HCT116 (cell line): ENCODE data around the gene STAC. TPM values are rescaled to one million over a fixed set of nuclear protein-coding genes. Genes with fewer than 3 reads are reported as not detected.

ENCODE experiments used
- ATAC-seq: fragments of 200-7000 bp; cut with Tn5 transposase; 2 replicates; pipeline ENCODE4 v1.9.1; 2020; ENCODE audit warnings: mild to moderate bottlenecking, moderate library complexity
- BruUV-seq: library from RNA; stranded (reverse); fragments of 400-500 nt; replicated peaks from 2 replicates; lab custom pipeline; 2021; lab: Mats Ljungman, UMichigan
- CTCF ChIA-PET: fragments of 300-600 bp; sonication (Branson Sonifier 250); formaldehyde crosslinking; loops from one replicate; lab custom pipeline; 2021; ENCODE audit warnings: antibody characterized with exemption; lab: Charles Lee
- POLR2A ChIA-PET: fragments of 300-600, 350-600 bp; sonication (Branson Sonifier 250); formaldehyde crosslinking; loops from one replicate; lab custom pipeline; 2021; ENCODE audit warnings: antibody characterized with exemption; lab: Charles Lee
- RAD21 ChIA-PET, 2 experiments: fragments of 300-600 bp; sonication (Branson Sonifier 250); formaldehyde crosslinking; loops; one replicate each; lab custom pipeline; 2023; ENCODE audit warnings: low total read pairs in 2 of 2; ENCODE audit not compliant: uncharacterized antibody in 2 of 2, unreplicated experiment in 2 of 2, low non-redundant PET in 1 of 2; lab: Charles Lee
- DNase-seq: peaks from one replicate; pipeline ENCODE4 v3.0.0-alpha.2; 2010; ENCODE audit warnings: low read depth, low spot score
- H2AFZ ChIP-seq: fragments of 200-600 bp; shearing (Covaris generic), sonication (generic); 2 replicates; pipeline ENCODE4 v1.6.1; 2017; ENCODE audit warnings: low read depth, mixed run types, mixed read lengths, antibody characterized with exemption, low read length; ENCODE audit not compliant: poor library complexity, severe bottlenecking
- H3K27ac ChIP-seq: 2 replicates; pipeline ENCODE4 v1.5.1; 2012; ENCODE audit warnings: low read depth, low read length
- H3K27me3 ChIP-seq: fragments of 200-600 bp; sonication (generic); 2 replicates; pipeline ENCODE4 v1.6.1; 2016; ENCODE audit warnings: mixed run types, low read length, mixed read lengths; ENCODE audit not compliant: insufficient read depth
- H3K36me3 ChIP-seq, 2 experiments: fragments of 200-500 bp in 1 of 2; fragments of 200-600 bp in 1 of 2; sonication (Bioruptor generic) in 1 of 2; sonication (generic) in 1 of 2; 2 replicates each; pipeline versions ENCODE4 v1.5.1 to v1.6.1; 2014 to 2016; ENCODE audit warnings: low read length in 2 of 2, inconsistent platforms in 1 of 2, mixed read lengths in 1 of 2, mixed run types in 1 of 2; ENCODE audit not compliant: insufficient read depth in 2 of 2, control insufficient read depth in 1 of 2
- H3K4me1 ChIP-seq, 2 experiments: fragments of 200-600 bp in 1 of 2; sonication (generic) in 1 of 2; 2 replicates each; pipeline versions ENCODE4 v1.5.1 to v1.6.1; 2012 to 2017; ENCODE audit warnings: low read length in 2 of 2, inconsistent platforms in 1 of 2, mild to moderate bottlenecking in 1 of 2, mixed read lengths in 1 of 2, mixed run types in 1 of 2, moderate library complexity in 1 of 2; ENCODE audit not compliant: insufficient read depth in 2 of 2, control insufficient read depth in 1 of 2
- H3K4me2 ChIP-seq: fragments of 200-600 bp; sonication (generic); 2 replicates; pipeline ENCODE4 v1.6.1; 2017; ENCODE audit warnings: mixed run types, low read length, mixed read lengths
- H3K4me3 ChIP-seq, 2 experiments: fragments of 200-600 bp in 1 of 2; sonication (generic) in 1 of 2; replicated peaks in 1 of 2; 2 replicates each; pipeline ENCODE4 v1.5.1; 2011 to 2016; ENCODE audit warnings: low read length in 2 of 2, control low read depth in 1 of 2, low read depth in 1 of 2, mild to moderate bottlenecking in 1 of 2, mixed read lengths in 1 of 2, mixed run types in 1 of 2
- H3K79me2 ChIP-seq: fragments of 200-600 bp; sonication (generic); 2 replicates; pipeline ENCODE4 v1.6.1; 2017; ENCODE audit warnings: mild to moderate bottlenecking, mixed run types, low read length, moderate library complexity, mixed read lengths; ENCODE audit not compliant: insufficient read depth
- H3K9ac ChIP-seq: fragments of 200-600 bp; sonication (generic); 2 replicates; pipeline ENCODE4 v1.6.1; 2016; ENCODE audit warnings: low read length, mixed read lengths
- H3K9me2 ChIP-seq: fragments of 200-600 bp; sonication (generic), shearing (Covaris generic); 2 replicates; pipeline ENCODE4 v1.6.1; 2017; ENCODE audit warnings: mixed run types, mild to moderate bottlenecking, moderate library complexity; ENCODE audit not compliant: insufficient read depth
- H3K9me3 ChIP-seq, 2 experiments: fragments of 200-500 bp in 1 of 2; fragments of 200-600 bp in 1 of 2; sonication (Bioruptor generic) in 1 of 2; sonication (generic) in 1 of 2; 2 replicates each; pipeline ENCODE4 v1.6.1; 2014 to 2017; ENCODE audit warnings: low read length in 2 of 2, mixed read lengths in 2 of 2, inconsistent platforms in 1 of 2, low read depth in 1 of 2, mild to moderate bottlenecking in 1 of 2, mixed run types in 1 of 2, moderate library complexity in 1 of 2; ENCODE audit not compliant: control insufficient read depth in 1 of 2, insufficient read depth in 1 of 2
- H4K20me1 ChIP-seq: fragments of 200-600 bp; sonication (generic), shearing (Covaris generic); 2 replicates; pipeline ENCODE4 v1.6.1; 2017; ENCODE audit warnings: mixed run types, mild to moderate bottlenecking, moderate library complexity; ENCODE audit not compliant: insufficient read depth
- CBX3 ChIP-seq: IDR thresholded peaks from 2 replicates; pipeline ENCODE4 v1.6.1; 2012; ENCODE audit warnings: low read depth
- CEBPB ChIP-seq: IDR thresholded peaks from 2 replicates; pipeline ENCODE4 v1.6.1; 2012; ENCODE audit warnings: low read depth
- ELF1 ChIP-seq: IDR thresholded peaks from 2 replicates; pipeline ENCODE4 v1.6.1; 2012; ENCODE audit warnings: low read depth, borderline replicate concordance
- EZH2 ChIP-seq: fragments of 200-600 bp; sonication (generic); IDR thresholded peaks from 2 replicates; pipeline ENCODE4 v1.6.1; 2017; ENCODE audit warnings: antibody characterized with exemption, mixed run types
- FOSL1 ChIP-seq: IDR thresholded peaks from 2 replicates; pipeline ENCODE4 v1.6.1; 2012; ENCODE audit warnings: low read depth
- MAX ChIP-seq: IDR thresholded peaks from 2 replicates; pipeline ENCODE4 v1.6.1; 2012
- POLR2A ChIP-seq: IDR thresholded peaks from 2 replicates; pipeline ENCODE4 v1.7.0; 2011; ENCODE audit warnings: borderline replicate concordance; ENCODE audit not compliant: insufficient read depth, insufficient read length; ENCODE audit errors: extremely low read depth
- POLR2AphosphoS5 ChIP-seq: IDR thresholded peaks from 2 replicates; pipeline ENCODE4 v1.6.1; 2011; ENCODE audit warnings: mild to moderate bottlenecking, low read depth, low read length, moderate library complexity
- RAD21 ChIP-seq: IDR thresholded peaks from 2 replicates; pipeline ENCODE4 v1.6.1; 2012; ENCODE audit warnings: low read depth, mild to moderate bottlenecking
- SIN3A ChIP-seq: IDR thresholded peaks from 2 replicates; pipeline ENCODE4 v1.6.1; 2012; ENCODE audit warnings: low read depth
- SP1 ChIP-seq: IDR thresholded peaks from 2 replicates; pipeline ENCODE4 v1.6.1; 2012; ENCODE audit warnings: low read depth
- SRF ChIP-seq: IDR thresholded peaks from 2 replicates; pipeline ENCODE4 v1.6.1; 2012; ENCODE audit warnings: low read depth
- TCF7L2 ChIP-seq: IDR thresholded peaks from 2 replicates; pipeline ENCODE4 v1.7.0; 2011; ENCODE audit warnings: borderline replicate concordance, inconsistent platforms; ENCODE audit not compliant: insufficient read depth, insufficient read length; ENCODE audit errors: extremely low read depth
- YY1 ChIP-seq: IDR thresholded peaks from 2 replicates; pipeline ENCODE4 v1.6.1; 2011; ENCODE audit warnings: low read length, low read depth, moderate library complexity, mild to moderate bottlenecking; ENCODE audit not compliant: insufficient replicate concordance; ENCODE audit errors: extremely low read depth
- ZBTB33 ChIP-seq: IDR thresholded peaks from 2 replicates; pipeline ENCODE4 v1.6.1; 2011; ENCODE audit warnings: mild to moderate bottlenecking, low read length, moderate library complexity; ENCODE audit not compliant: insufficient replicate concordance; ENCODE audit errors: extremely low read depth
- ZNF274 ChIP-seq: fragments of 200-500 bp; sonication (Bioruptor generic); IDR thresholded peaks from 2 replicates; pipeline ENCODE4 v1.6.1; 2014; ENCODE audit warnings: mild to moderate bottlenecking, low read depth, low read length, inconsistent platforms
- intact Hi-C: fragments of 100-400 bp; cut with micrococcal nuclease; formaldehyde crosslinking; loops from 2 replicates; pipeline ENCODE4 v1.10.0; 2022
- total RNA-seq: library from RNA; stranded (reverse); gene quantifications from one replicate; pipeline ENCODE4 v1.2.1, GENCODE V29; 2021; ENCODE audit not compliant: unreplicated experiment
- TF ChIP-seq, protein P1 (sequence below), 3 experiments: fragments of 200-600 bp in 1 of 3; sonication (generic) in 1 of 3; IDR thresholded peaks in 2 of 3; conservative IDR thresholded peaks in 1 of 3; 2 replicates each; pipeline ENCODE4 v1.5.1; 2012 to 2017; ENCODE audit warnings: low read depth in 2 of 3, low read length in 2 of 3, antibody characterized with exemption in 1 of 3, borderline replicate concordance in 1 of 3, control low read depth in 1 of 3, mild to moderate bottlenecking in 1 of 3, mixed read lengths in 1 of 3, mixed run types in 1 of 3, moderate library complexity in 1 of 3; ENCODE audit not compliant: insufficient read depth in 1 of 3

Gene STAC
- total RNA-seq, 1 experiment from 2014 or later = not detected

GRCh38 chr3:36542186-36542585, 161.9 kb downstream of the STAC start (continued):
- TF ChIP-seq EZH2 (no peak), ZNF274 (no peak), ELF1 (no peak), SRF (no peak), SIN3A (no peak), SP1 (no peak), POLR2A (no peak), MAX (no peak), CEBPB (no peak), TCF7L2 (no peak), RAD21 (no peak), YY1 (no peak)

DNA sequence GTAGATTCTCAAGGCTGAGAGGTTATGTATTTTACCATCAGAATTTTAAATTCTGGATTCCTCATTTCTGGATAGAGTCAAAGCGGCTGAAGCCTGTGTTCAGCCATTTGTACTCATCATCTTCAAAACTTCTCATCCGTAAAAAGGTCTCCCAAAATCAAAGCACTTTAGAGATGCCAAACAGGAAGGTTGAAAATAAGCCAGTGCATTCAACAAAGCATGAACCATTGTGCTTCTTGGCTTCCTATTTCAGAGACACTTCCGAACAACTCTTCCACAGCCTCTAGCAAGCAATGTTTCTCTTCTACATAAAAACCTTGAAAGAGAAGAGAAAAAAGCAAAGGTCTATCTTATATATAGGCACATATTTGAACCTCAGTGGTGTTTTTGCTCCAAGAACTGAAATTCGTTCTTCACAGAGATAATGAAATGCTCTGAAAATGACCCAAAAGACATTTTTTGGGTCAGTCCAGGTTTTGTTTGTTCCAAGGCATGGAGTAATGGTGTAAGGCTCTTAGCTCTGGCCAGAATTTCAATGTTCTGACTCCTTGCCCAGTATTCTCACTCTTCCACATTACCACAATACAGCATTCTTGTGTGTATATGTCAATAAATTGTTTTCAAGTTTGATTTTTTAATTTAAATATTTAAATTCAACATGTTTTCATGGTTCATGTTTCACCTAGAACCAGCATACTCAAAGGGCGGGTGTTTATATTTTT, 163.1 kb downstream of the STAC start:
- ChIA-PET POLR2A (no interaction called here), CTCF (no interaction called here), RAD21 (no interaction called here)
- no peaks in the 10 kb centered on the region for H3K9me2 ChIP-seq
- no peaks in the 10 kb centered on the region for H4K20me1 ChIP-seq
- H3K27me3 ChIP-seq = 0 out of 2 replicates have a peak, but pooled peaks cover 5% of the 10 kb centered on the region
- H3K4me3 ChIP-seq = no peak overlapping the region
- H3K36me3 ChIP-seq = no peaks in the 10 kb centered on the region
- BruUV-seq = no TSS peak
- H3K79me2 ChIP-seq = no peaks in the 10 kb centered on the region
- no peak overlapping the region for H2AFZ ChIP-seq
- intact Hi-C loops = loop anchor here (10.0 kb wide), 1 partner anchor 419 kb away; no protein-coding TSS in a partner anchor
- no peaks in the 10 kb centered on the region for H3K9me3 ChIP-seq
- H3K4me2 ChIP-seq = no peak overlapping the region
- no peak for ATAC-seq
- no peak overlapping the region for H3K27ac ChIP-seq
- H3K9ac ChIP-seq = no peak overlapping the region
- no peak for DNase-seq
- H3K4me1 ChIP-seq = no peaks in the 10 kb centered on the region
- TF ChIP-seq FOSL1 (no peak), POLR2AphosphoS5 (no peak), ELF1 (no peak), EZH2 (no peak), YY1 (no peak), RAD21 (no peak), SP1 (no peak), SIN3A (no peak), MAX (no peak), CBX3 (no peak), ZBTB33 (no peak)
- TF ChIP-seq, protein P1, sequence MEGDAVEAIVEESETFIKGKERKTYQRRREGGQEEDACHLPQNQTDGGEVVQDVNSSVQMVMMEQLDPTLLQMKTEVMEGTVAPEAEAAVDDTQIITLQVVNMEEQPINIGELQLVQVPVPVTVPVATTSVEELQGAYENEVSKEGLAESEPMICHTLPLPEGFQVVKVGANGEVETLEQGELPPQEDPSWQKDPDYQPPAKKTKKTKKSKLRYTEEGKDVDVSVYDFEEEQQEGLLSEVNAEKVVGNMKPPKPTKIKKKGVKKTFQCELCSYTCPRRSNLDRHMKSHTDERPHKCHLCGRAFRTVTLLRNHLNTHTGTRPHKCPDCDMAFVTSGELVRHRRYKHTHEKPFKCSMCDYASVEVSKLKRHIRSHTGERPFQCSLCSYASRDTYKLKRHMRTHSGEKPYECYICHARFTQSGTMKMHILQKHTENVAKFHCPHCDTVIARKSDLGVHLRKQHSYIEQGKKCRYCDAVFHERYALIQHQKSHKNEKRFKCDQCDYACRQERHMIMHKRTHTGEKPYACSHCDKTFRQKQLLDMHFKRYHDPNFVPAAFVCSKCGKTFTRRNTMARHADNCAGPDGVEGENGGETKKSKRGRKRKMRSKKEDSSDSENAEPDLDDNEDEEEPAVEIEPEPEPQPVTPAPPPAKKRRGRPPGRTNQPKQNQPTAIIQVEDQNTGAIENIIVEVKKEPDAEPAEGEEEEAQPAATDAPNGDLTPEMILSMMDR (IDR thresholded peaks at IDR 0.05 in 2 of 3, conservative IDR thresholded peaks at IDR 0.05 in 1 of 3; ENCODE audit: borderline replicate concordance in 1 of 3, insufficient read depth in 1 of 3, low read depth in 2 of 3, low read length in 2 of 3) = no peak
